GM03348 (cell line): ENCODE measurements around the gene SURF1.
A peak's percentile ranks its signal among the peaks of the same experiment; 100 is the strongest.
"Not testable (repeated sequence)": the region's sequence is repeated elsewhere in the genome, so short reads cannot be mapped to it uniquely, and the experiment has no call there.

Experiments
- DNase-seq: peaks from one replicate; pipeline ENCODE4 v3.0.0; 2012; ENCODE audit warnings: low spot score

SURF1 gene

DNA sequence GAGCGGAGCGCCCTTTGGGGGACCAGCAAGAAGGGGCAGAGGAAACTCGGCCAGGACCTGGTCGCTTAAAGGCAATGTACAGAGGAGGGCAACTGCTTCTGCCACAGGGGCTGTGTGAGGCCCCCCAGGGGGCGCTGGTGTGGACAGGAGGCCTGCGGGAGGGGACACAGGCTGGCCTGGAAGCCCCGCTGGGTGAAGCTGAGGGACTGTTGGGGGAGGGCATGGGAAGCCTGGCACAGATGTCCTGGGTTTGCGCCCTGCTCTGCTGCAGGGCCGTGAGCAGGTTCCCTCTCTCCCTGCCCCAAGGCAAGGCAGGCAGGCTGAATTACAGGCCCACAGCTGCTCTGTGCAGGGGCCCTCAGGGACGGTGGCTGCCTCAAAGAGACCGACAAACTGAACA lies 13.7 kb downstream of the SURF1 start:
- DNase-seq = no peak

DNA sequence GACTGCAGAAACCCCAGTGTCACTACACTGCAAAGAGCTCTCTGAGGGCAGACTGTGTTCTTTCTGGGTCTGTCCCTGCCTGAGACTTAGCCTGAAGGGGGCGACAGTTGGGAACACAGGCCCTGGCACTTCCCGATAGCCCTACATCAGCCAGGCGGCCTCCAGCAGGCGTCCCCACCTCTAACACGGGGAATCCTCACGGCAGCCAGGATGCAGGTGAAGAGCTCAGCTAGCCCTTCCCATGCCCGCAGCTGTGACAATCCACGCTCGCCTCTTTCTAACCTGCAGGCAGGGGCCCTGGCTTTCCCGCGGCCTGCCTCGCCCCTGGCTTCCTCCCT lies 14.2 kb downstream of the SURF1 start:
- no peak for DNase-seq

DNA sequence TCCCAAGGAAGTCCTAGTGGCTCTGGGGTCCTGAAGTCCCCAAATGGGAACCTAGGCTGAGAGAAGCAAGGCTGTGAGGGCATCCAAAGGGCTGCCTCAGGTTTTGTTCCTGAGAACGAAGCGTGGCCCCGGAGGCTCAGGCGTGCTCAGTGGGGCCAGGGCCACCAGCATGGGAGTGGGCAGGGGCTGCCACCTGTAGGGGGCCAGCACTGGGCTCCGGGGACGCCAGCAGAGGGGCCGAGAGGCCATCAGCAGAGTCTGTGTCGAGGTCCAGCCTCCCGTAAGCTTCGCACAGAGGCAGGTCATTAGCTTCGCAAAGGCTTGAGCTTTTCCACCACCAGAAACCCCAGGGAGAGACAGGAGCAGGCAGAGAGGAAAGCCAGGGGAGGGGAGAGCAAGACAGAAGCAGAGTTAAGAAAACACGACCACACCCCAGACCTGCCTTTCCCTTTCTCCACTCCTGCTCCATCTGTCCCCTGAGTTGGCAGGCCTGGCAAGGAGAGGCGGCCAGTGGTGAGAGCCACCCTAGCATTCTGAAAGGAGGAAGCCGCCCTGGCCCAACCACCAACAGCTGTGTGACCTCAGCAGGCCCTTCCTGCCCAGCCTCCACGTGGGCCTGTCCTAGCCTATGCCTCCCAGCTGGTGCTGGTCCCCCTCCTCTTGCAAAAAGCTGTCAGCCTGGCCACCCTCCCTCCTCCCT lies 14.8 kb downstream of the SURF1 start:
- no peak for DNase-seq

DNA sequence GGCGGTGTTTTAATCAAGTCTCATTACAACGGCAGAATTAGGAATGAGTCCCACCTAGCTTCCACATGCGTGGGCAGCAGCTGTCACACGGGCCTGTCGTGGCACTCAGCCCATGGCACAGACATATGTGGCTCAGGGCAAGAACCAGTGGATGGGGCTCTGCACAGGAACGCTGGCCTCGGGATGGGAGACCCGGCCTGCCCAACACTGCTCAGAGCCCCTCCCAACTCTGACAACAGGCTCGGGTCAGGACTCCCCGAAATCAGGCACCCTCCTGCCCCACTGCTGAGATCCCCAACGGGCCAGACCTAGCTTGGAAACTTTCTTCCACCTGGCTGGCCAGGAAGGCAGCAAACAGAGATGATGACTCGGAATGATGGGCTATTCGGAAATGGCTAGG lies 15.4 kb downstream of the SURF1 start:
- no peak for DNase-seq

DNA sequence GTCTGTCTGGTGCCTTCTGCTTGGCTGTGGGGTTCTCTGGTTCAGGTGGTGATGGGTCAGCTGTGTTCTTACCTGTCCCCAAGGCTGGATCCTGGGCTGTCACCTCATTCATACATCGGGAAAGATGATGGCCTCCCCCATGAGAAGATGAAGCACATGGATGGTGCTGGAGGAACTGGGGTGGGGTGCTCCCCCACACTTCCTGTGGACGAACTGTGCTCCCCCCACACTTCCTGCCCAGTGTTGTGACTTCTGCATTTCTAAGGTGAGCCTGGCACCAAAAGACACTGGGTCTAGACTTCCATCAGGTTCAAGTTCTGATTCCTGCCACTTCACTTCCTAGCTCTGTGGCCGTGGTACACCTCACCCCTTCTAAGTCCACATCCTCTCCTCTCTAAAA lies 16.0 kb downstream of the SURF1 start:
- no peak for DNase-seq

DNA sequence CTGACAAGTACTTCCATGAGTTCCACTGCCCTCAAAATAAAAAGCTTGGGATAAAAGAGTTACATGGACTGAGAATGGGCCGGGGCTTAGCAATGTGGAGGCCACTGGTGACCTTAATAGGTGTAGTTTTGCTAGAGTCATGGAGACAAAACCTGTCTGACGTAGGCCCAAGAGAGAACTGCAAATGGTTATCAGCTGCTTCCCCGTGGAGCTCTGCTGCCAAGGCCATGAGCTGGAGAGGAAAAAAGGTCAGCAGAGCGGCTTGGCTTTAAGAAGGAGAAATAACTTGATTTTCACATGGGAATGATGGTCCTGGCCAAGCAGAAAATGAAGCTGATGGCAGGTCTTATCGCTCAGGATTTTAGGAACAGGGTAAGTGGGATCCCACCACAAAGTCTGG lies 16.6 kb downstream of the SURF1 start:
- DNase-seq = no peak

DNA sequence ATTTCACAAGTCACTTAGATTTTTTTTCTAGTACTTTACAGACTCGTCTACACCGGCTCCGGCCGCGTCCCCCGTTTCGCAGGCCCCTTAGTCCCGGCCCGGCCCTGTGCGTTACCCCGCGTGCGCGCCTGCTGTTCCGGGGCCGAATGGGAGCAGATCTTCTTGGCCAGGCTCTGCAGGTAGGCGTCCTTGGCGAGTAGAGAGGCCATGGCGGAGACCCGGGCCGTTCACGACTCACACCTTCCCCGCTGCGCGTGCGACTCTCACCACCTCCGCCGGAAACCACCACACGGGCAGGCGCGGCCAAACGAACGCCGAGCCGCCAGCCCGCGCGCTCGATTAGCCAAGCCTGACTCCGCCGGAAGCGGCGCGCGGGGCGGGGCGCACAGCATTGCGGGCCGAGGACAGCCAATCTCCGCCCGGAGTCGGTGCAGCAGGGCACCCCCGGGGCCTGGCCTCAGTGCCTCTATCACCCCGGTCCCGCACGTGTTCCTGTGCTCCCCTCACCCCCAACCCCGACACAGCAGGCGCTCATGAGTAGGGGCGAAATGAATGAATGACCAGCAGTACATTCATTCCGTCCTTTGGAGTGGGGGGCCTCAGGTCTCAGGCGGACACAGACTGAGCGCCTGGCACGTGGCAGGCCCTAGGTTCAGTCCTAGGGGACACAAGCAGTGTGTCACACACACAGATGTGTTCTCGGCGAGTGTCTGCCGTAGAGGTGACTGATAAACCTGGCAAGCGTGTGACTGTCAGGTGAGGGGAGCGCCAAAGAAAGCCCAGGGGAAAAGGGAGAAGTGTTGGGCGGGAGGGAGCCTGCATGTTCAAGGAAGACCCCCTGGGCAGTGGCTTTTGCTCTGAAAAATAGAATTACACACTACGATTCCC lies 20.1 kb downstream of the SURF1 start, which contains the start of gene SURF6:
TSS of gene SURF6 (minus strand) at position 265 of the 888 bp plus-strand sequence. CDS start at position 209, 56 bp downstream.
- DNase-seq = peak; percentile 96

DNA sequence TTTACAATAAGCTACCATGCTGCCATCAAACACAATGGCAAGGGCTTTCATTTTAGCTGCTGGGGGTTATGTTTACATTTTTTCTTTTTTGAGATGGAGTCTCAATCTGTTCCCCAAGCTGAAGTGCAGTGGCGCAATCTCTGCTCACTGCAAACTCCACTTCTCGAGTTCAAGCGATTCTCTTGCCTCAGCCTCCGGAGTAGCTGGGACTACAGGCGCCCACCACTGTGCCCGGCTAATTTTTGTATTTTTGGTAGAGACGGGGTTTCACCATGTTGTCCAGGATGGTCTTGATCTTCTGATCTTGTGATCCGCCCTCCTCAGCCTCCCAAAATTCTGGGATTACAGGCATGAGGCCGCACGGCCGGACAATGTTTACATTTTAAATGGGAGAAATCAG lies 21.4 kb downstream of the SURF1 start:
- DNase-seq = not testable (repeated sequence)

DNA sequence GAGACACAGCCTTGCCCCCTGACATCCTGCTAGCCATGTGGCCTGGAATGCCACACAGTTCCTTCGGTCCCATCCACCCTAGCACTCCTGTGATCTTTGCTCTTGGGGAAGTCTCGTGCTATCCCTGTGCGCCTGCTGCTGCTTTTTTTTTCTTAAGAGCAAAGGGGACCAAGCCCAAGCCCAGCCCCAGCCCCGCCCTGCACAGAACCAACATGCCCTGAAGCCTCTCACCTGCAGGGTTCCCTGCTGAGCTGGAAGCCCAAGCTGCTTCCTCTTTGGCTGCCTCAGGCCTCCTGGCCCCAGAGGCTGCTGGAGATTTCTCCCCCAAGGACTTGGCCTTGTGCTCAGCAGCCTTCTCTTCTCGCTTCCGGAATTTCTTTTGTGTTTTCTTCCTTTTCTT lies 22.1 kb downstream of the SURF1 start:
- no peak for DNase-seq

DNA sequence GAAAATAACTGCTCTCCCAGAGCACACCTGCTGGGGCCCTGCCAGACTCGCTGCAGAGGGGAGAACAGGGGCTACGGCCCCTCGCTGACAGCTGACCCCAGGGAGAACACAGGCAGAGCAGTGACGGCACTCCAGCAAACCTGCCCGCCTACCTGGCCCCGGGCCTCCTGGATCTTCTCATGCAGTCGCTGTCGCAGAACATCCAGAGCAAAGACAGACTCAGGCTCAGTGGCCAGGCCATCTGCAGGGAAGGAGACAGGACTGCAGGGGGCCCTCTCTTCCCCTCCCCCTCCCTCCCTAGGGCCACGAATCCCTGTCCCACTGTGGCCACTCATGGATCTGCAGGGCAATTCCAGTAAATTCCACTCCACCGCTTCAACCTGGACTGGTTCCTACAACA lies 22.7 kb downstream of the SURF1 start:
- DNase-seq = no peak

DNA sequence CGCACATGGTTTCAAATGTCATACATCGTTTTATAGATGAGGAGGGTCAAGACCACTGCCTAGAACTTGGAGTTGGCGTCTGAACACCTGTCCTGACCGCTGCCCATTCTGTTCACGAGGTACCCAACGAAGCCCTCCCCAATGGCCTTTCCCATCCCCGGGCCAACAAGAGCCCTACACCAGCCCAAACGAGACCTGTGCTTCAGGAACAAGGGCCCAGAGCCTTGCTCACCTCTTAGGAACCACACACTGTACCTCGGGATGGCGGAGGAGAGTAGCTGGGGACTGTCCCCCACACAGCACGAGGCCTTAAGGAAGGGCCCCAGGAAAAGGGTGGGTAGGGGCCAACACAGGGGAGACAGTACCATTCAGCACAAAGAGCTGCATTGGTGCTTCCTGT lies 23.3 kb downstream of the SURF1 start:
- DNase-seq = no peak

DNA sequence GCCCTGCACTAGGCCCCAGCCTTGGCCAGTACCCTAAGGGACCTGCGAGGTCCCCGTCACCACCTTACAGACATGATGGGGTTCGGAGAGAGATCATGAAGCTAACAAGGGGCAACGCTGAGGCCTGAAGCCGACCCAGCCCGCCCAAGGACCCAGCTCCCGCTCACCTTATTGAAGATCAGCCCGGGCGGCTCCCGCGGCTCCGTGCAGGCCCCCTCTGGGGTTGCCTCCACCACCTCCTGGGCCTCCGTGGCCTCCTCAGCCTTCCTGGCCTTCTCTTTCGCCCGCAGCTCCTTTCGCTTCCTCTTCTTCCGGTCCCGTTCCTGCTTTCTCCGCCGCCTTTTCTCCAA lies 23.9 kb downstream of the SURF1 start:
- DNase-seq = no peak

DNA sequence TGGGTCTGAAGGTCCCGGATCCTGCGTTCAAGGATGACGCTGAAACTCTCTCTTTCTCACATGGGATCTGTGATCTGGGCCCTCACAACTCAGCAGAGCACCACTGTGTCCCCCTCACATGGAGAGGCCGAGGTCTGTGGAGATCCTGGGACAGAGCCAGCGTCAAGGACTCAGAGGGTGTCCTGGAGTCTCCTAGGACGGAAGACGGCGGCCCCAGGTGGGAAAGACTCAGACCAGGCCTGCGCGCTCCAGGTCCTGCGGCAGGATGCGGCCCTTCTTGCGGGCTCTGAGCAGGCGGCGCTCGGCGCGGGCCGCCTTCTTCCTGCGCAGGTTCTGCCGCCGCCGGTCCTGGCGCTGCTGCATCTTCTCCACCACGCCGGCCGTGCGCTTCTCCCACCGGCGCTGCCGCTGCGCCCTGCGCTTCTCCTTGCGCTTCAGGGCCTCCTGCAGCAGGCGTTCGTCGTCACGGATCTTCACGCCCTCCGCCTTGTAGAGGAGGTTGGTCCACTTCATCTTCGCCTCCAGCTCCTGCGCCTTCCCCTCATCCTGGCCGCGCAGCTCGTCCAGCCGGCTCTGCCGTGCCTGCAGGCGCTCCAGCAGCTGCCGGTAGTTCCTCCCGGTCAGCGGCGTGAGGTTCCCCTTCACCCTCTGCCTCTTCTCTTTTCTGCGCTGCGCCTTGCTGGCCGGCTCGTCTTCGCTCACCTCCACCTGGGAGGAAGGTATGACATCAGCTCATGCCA lies 24.5 kb downstream of the SURF1 start:
- no peak for DNase-seq

DNA sequence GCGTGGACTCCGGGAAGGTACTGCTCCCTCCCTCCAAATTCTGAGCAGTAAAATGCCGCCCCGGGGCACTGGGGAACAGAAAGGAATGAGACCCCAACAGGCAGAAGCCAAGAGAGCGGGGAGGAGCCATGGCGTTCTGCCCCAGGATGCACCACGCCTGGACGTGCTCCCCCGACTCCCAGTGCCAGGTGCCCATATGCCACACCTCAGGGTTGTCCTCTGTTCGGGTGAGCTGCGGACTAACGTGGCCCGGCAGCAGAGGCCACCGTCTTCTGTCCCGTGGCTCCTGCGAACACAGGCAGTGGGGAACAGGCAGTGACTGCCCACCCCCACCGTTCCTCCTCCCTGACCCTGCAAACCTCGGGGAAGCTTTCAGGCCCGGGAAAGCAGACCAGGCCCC lies 25.1 kb downstream of the SURF1 start:
- no peak for DNase-seq

DNA sequence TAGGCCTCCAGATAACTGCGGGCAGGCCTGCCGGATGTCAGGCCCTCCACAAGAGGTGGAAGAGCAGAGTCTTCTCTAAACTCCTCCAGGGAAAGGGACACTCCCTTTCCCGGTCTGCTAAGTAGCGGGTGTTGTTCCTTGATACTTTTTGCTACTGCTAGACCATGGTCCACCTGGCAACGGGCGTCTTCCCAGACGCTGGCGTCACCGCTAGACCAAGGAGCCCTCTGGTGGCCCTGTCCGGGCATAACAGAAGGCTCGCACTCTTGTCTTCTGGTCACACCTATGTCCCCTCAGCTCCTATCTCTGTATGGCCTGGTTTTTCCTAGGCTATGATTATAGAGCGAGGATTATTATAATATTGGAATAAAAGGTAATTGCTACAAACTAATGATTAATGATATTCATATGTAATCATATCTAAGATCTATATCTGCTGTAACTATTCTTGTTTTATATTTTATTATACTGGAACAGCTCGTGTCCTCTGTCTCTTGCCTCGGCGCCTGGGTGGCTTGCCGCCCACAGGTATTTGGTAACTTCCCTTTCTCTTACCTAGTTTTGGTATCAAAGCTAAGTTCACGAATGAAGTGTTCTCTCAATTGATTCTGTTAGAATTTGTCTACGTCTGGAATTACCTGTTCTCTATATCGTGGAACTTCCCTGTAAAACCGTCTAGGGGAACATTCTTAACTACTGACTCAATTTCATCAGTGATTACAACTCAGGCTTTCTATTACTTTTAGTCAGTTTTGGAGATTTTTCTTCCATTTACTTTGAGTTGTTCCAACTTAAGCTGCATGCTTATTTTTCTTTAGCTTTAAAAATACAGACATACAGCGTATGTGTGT lies 26.8 kb downstream of the SURF1 start:
- DNase-seq = not testable (repeated sequence)

DNA sequence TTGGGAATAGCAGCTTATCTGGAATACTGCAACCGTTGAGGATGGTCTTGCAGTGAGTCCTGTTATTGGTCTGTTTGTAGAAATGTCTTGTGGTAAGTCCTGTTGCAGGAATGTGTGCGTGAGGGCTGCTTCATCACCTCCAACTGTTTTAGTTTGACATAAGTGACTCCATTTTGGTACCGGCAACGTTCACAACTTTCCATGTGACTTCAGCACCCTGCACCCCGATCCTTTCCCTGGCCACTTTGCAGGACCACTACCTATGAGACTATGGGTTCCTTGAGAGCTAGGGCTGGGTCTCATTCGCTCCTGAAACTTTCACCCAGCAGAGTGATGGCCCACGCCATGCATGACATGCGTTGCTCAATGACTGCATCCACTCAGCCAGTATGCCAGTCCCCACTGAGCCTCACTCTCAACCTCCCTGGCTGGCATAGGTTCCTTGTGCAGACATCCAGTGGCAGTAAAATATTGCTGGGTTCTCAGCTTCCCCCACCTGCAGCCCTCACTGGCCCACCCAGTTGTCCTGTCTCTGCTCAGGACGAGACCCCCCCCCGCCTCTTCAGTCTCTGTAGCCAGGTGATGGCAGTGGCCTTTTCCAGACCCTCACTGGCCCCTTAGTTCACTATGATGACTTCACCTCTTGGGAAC lies 28.3 kb downstream of the SURF1 start:
- no peak for DNase-seq

DNA sequence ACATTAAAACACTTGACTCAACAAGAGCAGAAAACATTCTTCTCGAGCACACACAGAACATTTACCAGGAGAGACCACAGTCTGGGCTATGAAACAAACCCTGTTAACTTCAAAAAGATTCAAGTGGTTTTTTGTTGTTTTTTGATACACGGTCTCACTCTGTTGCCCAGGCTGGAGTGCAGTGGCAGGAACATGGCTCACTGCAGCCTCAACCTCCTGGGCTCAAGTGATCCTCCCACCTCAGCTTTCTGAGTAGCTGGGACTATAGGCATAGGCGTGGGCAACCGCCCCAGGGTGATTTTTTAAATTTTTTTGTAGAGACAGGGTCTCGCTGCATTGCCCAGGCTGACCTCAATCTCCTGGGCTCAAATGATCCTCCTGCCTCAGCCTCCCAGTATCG lies 29.3 kb downstream of the SURF1 start:
- DNase-seq = not testable (repeated sequence)

DNA sequence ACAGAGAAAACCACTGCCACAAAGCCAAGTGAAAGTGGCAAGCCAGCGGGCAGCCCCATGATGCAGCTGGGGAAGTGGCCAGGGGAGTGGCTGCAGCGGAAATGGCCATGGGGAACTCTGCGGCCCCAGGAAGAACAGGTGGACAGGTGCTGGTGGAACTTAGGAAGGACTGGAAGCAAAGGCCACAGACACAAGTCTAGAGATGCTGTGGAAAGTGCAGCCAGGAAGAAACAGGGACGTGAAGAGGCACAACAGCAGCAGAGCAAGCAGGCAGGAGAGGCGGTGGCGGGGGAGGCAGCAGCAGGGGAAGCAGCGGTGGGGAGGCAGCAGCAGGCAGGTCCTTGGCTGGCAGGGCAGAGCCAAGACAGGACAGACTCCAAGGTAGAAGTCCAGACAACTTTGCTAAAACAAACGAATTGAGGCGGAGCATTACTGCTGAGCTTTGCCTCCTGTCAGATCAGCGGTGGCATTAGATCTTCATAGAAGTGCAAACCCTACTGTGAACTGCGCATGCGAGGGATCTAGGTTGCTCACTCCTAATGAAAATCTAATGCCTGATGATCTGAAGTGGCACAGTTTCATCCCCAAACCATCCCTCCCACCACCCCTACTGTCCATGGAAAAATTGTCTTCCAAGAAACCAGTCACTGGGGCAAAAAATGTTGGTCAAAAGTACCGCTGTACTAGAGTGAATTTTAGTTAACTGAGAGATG lies 32.1 kb downstream of the SURF1 start:
- no peak for DNase-seq

DNA sequence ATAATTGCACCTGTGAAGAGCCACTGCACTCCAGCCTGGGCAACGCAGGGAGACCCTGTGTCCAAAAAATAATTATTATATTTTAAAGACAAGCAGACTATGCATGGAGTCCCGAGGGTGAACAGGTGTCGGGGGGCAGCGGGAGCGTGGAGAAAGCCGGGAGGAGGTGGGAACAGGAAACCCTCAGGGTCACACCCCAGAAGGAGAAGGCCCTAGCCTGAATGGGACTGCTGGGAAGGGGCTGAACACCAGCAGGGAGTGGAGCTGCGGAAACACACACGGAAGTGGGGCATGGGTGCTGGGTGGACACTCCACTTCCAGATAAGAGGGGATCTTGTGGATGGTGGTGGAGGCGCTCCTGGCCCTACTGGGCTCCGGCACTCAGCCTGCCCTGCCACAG lies 33.1 kb downstream of the SURF1 start:
- DNase-seq = no peak

DNA sequence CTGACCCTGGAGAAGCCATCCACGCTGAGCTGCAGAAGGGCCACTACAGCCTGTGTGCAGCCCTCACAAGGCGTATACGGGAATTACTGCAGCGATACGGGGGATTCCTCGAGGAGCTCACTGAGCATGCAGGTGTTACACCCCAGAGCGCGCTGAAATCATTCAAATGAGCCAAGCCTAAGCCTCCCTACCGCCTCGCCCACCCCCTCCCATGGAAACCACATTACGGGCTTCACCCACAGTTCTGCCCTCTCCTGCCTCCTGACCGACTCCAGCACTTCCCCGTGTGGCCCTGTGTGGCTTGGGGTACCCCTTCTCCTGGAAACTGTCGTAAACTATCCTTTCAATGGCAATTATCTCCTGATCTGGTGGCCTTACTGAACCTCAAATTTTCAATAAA lies 33.6 kb downstream of the SURF1 start:
- no peak for DNase-seq

DNA sequence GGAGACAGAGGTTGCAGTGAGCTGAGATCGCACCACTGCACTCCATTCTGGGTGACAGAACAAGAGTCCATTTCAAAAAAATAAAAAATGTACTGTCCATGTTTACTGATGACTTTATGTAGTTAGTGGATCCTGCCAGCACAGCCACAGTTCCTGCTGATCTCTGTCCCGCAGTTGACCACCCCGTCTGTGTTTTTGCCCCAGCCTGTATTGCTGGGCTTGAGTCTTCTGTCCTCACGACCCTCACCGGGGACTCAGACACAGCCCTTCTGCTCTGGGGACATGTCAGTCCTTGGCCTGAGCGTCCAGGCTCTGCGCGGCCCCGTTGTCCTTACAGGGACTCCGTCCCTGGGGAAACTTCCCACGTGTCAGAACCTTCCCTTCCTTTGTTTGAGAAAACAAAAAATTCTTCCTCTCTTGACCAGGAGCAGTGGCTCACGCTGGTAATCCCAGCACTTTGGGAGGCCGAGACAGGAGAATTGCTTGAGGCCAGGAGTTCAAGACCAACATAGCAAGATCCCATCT lies 34.8 kb downstream of the SURF1 start:
- DNase-seq = no peak
